IMR-90 (cell line): ENCODE results near the gene METTL23. TPM values are rescaled to one million over a fixed set of nuclear protein-coding genes. Genes with fewer than 3 reads are reported as not detected.

Source experiments
- ATAC-seq: fragments of 200-7000 bp; cut with Tn5 transposase; 2 replicates; pipeline ENCODE4 v1.9.1; 2020; ENCODE audit warnings: low read depth, mild to moderate bottlenecking, moderate library complexity
- BruUV-seq: library from RNA; stranded (reverse); fragments of 400-500 nt; replicated peaks from 2 replicates; lab custom pipeline; 2021; lab: Mats Ljungman, UMichigan
- CTCF ChIA-PET: fragments of 300-600 bp; formaldehyde crosslinking; extraction: SDS; loops from one replicate; lab custom pipeline; 2021; ENCODE audit warnings: antibody characterized with exemption; lab: Yijun Ruan, JAX
- POLR2A ChIA-PET: fragments of 300-600 bp; sonication (Branson Sonifier 250); formaldehyde crosslinking; loops from one replicate; lab custom pipeline; 2022; ENCODE audit warnings: antibody characterized with exemption; ENCODE audit not compliant: unreplicated experiment; lab: Charles Lee
- DNase-seq: peaks from one replicate; pipeline ENCODE4 v3.0.0; 2013
- H2AFZ ChIP-seq: replicated peaks from 2 replicates; pipeline ENCODE3; 2013; ENCODE audit warnings: low read length, mild to moderate bottlenecking; ENCODE audit not compliant: poor library complexity
- H2AK5ac ChIP-seq: 2 replicates; pipeline ENCODE4 v1.6.1; 2013; ENCODE audit warnings: low read depth, low read length, inconsistent platforms
- H2AK9ac ChIP-seq: replicated peaks from 2 replicates; pipeline ENCODE3; 2013; ENCODE audit warnings: mild to moderate bottlenecking, low read depth, low read length, moderate library complexity; ENCODE audit not compliant: poor library complexity
- H2BK120ac ChIP-seq: 2 replicates; pipeline ENCODE4 v1.6.1; 2013; ENCODE audit warnings: low read depth, low read length, inconsistent platforms
- H2BK15ac ChIP-seq: 3 replicates; pipeline ENCODE4 v1.6.1; 2013; ENCODE audit warnings: low read depth, low read length, inconsistent platforms
- H2BK20ac ChIP-seq: 2 replicates; pipeline ENCODE4 v1.6.1; 2013; ENCODE audit warnings: low read depth, mild to moderate bottlenecking, inconsistent platforms, low read length, moderate library complexity
- H2BK5ac ChIP-seq: 2 replicates; pipeline ENCODE4 v1.6.1; 2013; ENCODE audit warnings: mild to moderate bottlenecking, low read depth, low read length, inconsistent platforms; ENCODE audit not compliant: poor library complexity, severe bottlenecking
- H3K14ac ChIP-seq: replicated peaks from 2 replicates; pipeline ENCODE4 v1.6.1; 2013; ENCODE audit warnings: low read depth, low read length, inconsistent platforms
- H3K18ac ChIP-seq: 2 replicates; pipeline ENCODE4 v1.6.1; 2013; ENCODE audit warnings: low read depth, low read length, control low read depth
- H3K23ac ChIP-seq: 2 replicates; pipeline ENCODE4 v1.6.1; 2013; ENCODE audit warnings: low read depth, low read length, inconsistent platforms
- H3K27ac ChIP-seq: 2 replicates; pipeline ENCODE4 v1.5.1; 2013; ENCODE audit warnings: mild to moderate bottlenecking, control low read depth, low read length; ENCODE audit not compliant: insufficient read depth
- H3K27me3 ChIP-seq: 2 replicates; pipeline ENCODE4 v1.6.1; 2013; ENCODE audit warnings: low read length; ENCODE audit not compliant: control insufficient read depth, insufficient read depth
- H3K36me3 ChIP-seq: 2 replicates; pipeline ENCODE4 v1.6.1; 2013; ENCODE audit warnings: low read length, mixed read lengths; ENCODE audit not compliant: control insufficient read depth, insufficient read depth
- H3K4ac ChIP-seq: 2 replicates; pipeline ENCODE4 v1.6.1; 2013; ENCODE audit warnings: low read depth, low read length, inconsistent platforms
- H3K4me1 ChIP-seq: 2 replicates; pipeline ENCODE4 v1.6.1; 2013; ENCODE audit warnings: low read length, mixed read lengths; ENCODE audit not compliant: control insufficient read depth, insufficient read depth
- H3K4me2 ChIP-seq: 2 replicates; pipeline ENCODE4 v1.6.1; 2013; ENCODE audit warnings: low read depth, mild to moderate bottlenecking, control low read depth, low read length, moderate library complexity
- H3K4me3 ChIP-seq: 2 replicates; pipeline ENCODE4 v1.5.1; 2013; ENCODE audit warnings: low read depth, mild to moderate bottlenecking, control low read depth, low read length, moderate library complexity; ENCODE audit not compliant: insufficient read depth
- H3K56ac ChIP-seq: 2 replicates; pipeline ENCODE4 v1.6.1; 2013; ENCODE audit warnings: low read length, inconsistent platforms; ENCODE audit not compliant: insufficient read depth; ENCODE audit errors: extremely low read depth
- H3K79me1 ChIP-seq, 2 experiments: 2 replicates each; pipeline ENCODE4 v1.6.1; 2013; ENCODE audit warnings: low read length in 2 of 2, inconsistent platforms in 1 of 2, low read depth in 1 of 2
- H3K9ac ChIP-seq: 2 replicates; pipeline ENCODE4 v1.6.1; 2013; ENCODE audit warnings: low read depth, low read length, control low read depth
- H3K9me1 ChIP-seq: 2 replicates; pipeline ENCODE4 v1.6.1; 2013; ENCODE audit warnings: low read length, inconsistent platforms; ENCODE audit not compliant: insufficient read depth
- H3K9me3 ChIP-seq: 2 replicates; pipeline ENCODE4 v1.6.1; 2013; ENCODE audit warnings: low read length; ENCODE audit not compliant: control insufficient read depth, insufficient read depth
- H4K20me1 ChIP-seq: 2 replicates; pipeline ENCODE4 v1.6.1; 2013; ENCODE audit warnings: low read length, inconsistent platforms; ENCODE audit not compliant: insufficient read depth
- H4K5ac ChIP-seq: 2 replicates; pipeline ENCODE4 v1.6.1; 2013; ENCODE audit warnings: mild to moderate bottlenecking, low read depth, low read length, control low read depth
- H4K8ac ChIP-seq, 2 experiments: 2 replicates each; pipeline ENCODE4 v1.6.1; 2013; ENCODE audit warnings: low read depth in 2 of 2, low read length in 2 of 2, control low read depth in 1 of 2, inconsistent platforms in 1 of 2
- H4K91ac ChIP-seq: 2 replicates; pipeline ENCODE4 v1.6.1; 2013; ENCODE audit warnings: low read depth, low read length, inconsistent platforms; ENCODE audit not compliant: insufficient read depth
- CEBPB ChIP-seq: IDR thresholded peaks from 2 replicates; pipeline ENCODE4 v1.6.1; 2012; ENCODE audit warnings: low read depth, low read length, improper control_type of control experiment
- CTCF ChIP-seq: conservative IDR thresholded peaks from 2 replicates; pipeline ENCODE4 v1.5.1; 2012; ENCODE audit warnings: mild to moderate bottlenecking, low read depth, low read length, improper control_type of control experiment
- MAZ ChIP-seq: IDR thresholded peaks from 2 replicates; pipeline ENCODE4 v1.6.1; 2012; ENCODE audit warnings: low read depth, mild to moderate bottlenecking, low read length, improper control_type of control experiment, moderate library complexity, borderline replicate concordance
- MXI1 ChIP-seq: IDR thresholded peaks from 2 replicates; pipeline ENCODE4 v1.6.1; 2012; ENCODE audit warnings: low read depth, mild to moderate bottlenecking, low read length, moderate library complexity, borderline replicate concordance
- RAD21 ChIP-seq: IDR thresholded peaks from 2 replicates; pipeline ENCODE4 v1.6.1; 2012; ENCODE audit warnings: low read length, improper control_type of control experiment
- RCOR1 ChIP-seq: IDR thresholded peaks from 2 replicates; pipeline ENCODE4 v1.6.1; 2012; ENCODE audit warnings: mild to moderate bottlenecking, low read length, improper control_type of control experiment; ENCODE audit not compliant: insufficient replicate concordance
- USF2 ChIP-seq: fragments of 150-350 bp; IDR thresholded peaks from 2 replicates; pipeline ENCODE4 v1.6.1; 2017; ENCODE audit warnings: mild to moderate bottlenecking, antibody characterized with exemption, low read length, low read depth
- WGBS, 2 experiments: methylation state at CpG; one replicate each; pipeline versions ENCODE4 v1.1.5 to v1.1.7; 2013; ENCODE audit warnings: missing lambda C conversion rate in 2 of 2; ENCODE audit not compliant: insufficient read length in 1 of 2; ENCODE audit errors: extremely low coverage in 2 of 2; 5-methylcytosine and 5-hydroxymethylcytosine counted together
- dilution Hi-C: fragments of 300-500 bp; cut with HindIII; formaldehyde crosslinking; loops from one replicate; pipeline ENCODE4 v1.14.3; 2018; ENCODE audit warnings: low sequenced_read_pairs; ENCODE audit not compliant: unreplicated experiment
- in situ Hi-C: fragments of 300-500 bp; cut with MboI; formaldehyde crosslinking; loops from 3 replicates; pipeline ENCODE4 v1.14.3; 2019; ENCODE audit warnings: low sequenced_read_pairs, inconsistent platforms, mixed read lengths
- intact Hi-C: fragments of 100-400 bp; cut with micrococcal nuclease; formaldehyde crosslinking; loops from 2 replicates; pipeline ENCODE4 v1.10.0; 2022
- polyA plus RNA-seq, 3 experiments: library from polyadenylated mRNA; depleted of rRNA; stranded (reverse); fragments of >200 nt; gene quantifications; 2 replicates each; pipeline ENCODE4 v1.2.3, GENCODE V29; 2012; ENCODE audit warnings: low replicate concordance in 1 of 3
- total RNA-seq: library from RNA; depleted of rRNA; stranded (reverse); fragments of >200 nt; gene quantifications from 2 replicates; pipeline ENCODE4 v1.2.3, GENCODE V29; 2012

METTL23 gene
- total and polyA plus RNA-seq, 2 of the 4 experiments (the other 2 are of a cell fraction), result 18.8 to 32.1 TPM

- POLR2A ChIA-PET, result no interaction called here
- peaks cover 42% of the 10 kb centered on the region for H4K20me1 ChIP-seq
Observed at GRCh38 chr17:76734080-76734840, 7.6 kb downstream of the METTL23 start.

More at GRCh38 chr17:76734080-76734840, 7.6 kb downstream of the METTL23 start:
- in situ Hi-C loops, result no loop called here
- Histone ChIP-seq H2BK120ac (no peak overlapping the region), H3K14ac (no peak overlapping the region), H4K91ac (no peak overlapping the region), H3K36me3 (peaks cover 26% of the 10 kb centered on the region), H2BK20ac (no peak overlapping the region), H2BK5ac (peak overlapping the region; percentile 29), H3K18ac (no peak overlapping the region), H4K5ac (no peak overlapping the region), H2AFZ (no peak overlapping the region), H4K8ac (0 out of 4 replicates have a peak overlapping the region, but pooled peaks of 1 of the 2 experiments have one; percentile 24), H3K27ac (no peak overlapping the region), H2AK9ac (no peak overlapping the region), H3K4ac (no peak overlapping the region), H3K56ac (no peak overlapping the region), H3K23ac (0 out of 2 replicates have a peak overlapping the region, but pooled peaks have one; percentile 19), H3K9me1 (no peaks in the 10 kb centered on the region), H3K27me3 (no peaks in the 10 kb centered on the region), H3K79me1 (peaks cover 21 to 32% of the 10 kb centered on the region in 2 experiments), H3K4me1 (peaks cover 2% of the 10 kb centered on the region; the same call in 1 of the 2 replicates), H3K4me2 (peak overlapping the region; percentile 76), H3K9ac (peak overlapping the region; percentile 83; the same call in 1 of the 2 replicates), H2AK5ac (no peak overlapping the region), H2BK15ac (no peak overlapping the region), H3K4me3 (0 out of 2 replicates have a peak overlapping the region, but pooled peaks have one; percentile 2), H3K9me3 (no peaks in the 10 kb centered on the region)
- DNase-seq (peak; percentile 49), ATAC-seq (no peak)
- CTCF ChIA-PET, result no interaction called here
- dilution Hi-C loops, result no loop called here
- intact Hi-C loops, result no loop called here
- BruUV-seq, result TSS peak; percentile 50
- WGBS, 2 experiments, result 0% methylated on average over 1 of the region's 8 CpGs; no CpG with 5 or more reads in 1 of the 2 experiments
- 0 out of 2 replicates have a peak, but pooled peaks have one; percentile 7 for TF ChIP-seq CEBPB
- TF ChIP-seq CTCF, result no peak
- TF ChIP-seq MAZ, result no peak
- no peak for TF ChIP-seq MXI1
- TF ChIP-seq RAD21, result no peak
- no peak for TF ChIP-seq USF2
- TF ChIP-seq RCOR1, result no peak
